KG1 (cell line): ENCODE data around the gene CTNNBL1.
"Not testable (repeated sequence)": the region's sequence is repeated elsewhere in the genome, so short reads cannot be mapped to it uniquely, and the experiment has no call there.

Experiments
- DNase-seq: peaks from one replicate; lab custom pipeline; 2025; lab: John Stamatoyannopoulos, UW

CTNNBL1 gene

DNA sequence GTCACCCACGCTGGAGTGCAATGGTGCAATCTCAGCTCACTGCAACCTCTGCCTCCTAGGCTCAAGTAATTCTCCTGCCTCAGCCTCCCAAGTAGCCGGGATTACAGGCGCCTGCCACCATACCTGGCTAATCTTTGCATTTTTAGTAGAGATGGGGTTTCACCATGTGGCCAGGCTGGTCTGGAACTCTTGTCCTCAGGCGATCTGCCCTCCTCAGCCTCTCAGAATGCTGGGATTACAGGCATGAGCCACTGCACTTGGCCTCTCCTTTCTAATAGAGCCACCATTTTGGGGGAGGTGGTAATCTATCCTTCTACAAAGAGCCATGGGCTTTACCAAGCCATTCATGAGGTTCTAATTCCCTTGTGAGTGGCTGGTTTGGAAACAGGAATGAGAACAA, 14.1 kb upstream of the CTNNBL1 start:
- not testable (repeated sequence) for DNase-seq

DNA sequence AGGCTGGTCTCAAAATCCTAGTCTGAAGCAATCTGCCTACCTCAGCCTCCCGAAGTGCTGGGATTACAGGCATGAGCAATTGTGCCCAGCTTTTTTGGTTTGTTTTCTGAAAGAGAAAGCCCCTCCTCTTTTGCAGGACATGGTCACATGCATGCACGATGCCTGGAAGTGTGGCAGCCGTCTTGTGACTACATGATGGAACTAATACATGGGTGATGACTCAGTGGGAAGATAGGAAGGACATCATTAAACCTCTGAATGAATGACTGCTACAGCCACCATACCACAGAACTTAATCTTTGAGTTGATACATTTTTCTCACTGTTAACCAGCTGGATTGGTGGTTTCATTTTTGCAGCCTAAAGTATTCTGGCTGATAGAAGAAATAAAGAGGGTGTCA, 13.4 kb upstream of the CTNNBL1 start:
- DNase-seq = no peak

DNA sequence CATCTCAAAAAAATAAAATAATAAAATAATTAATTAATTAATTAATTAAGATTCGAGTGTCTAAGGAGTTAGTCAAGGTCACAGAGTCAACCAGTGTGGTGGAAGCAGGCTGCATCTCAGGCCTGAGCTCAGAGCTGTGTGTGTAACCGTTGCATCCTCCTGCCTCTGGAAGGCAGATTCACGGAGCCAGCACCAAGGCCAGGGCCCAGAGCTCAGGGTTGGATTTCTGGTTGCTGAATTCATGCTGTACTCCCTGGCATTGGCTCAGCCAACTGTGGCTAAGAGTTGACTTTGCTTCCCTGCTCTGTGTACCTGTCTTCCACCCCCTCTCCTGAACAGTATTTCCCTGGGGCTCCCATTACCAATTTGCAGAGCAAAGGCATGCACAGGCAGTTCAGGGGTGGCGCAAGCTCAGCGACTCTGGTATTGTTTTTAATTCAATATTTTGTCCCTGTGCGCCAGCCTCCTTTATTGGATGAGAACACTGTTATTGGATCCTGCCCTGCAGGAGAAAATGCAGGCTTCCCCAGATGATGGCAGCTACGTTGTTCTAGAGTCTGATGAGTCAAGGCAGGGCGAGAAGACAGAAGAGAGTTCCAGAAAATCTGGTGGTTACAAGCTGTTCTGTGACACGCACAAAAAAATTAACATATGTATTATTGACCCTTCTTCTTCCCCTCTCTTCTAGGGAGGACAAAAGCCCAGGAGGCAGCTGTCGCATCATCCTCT, 12.3 kb upstream of the CTNNBL1 start:
- DNase-seq = no peak

- not testable (repeated sequence) for DNase-seq
These were observed 10.7 kb upstream of the CTNNBL1 start for GRCh38 chr20:37683146-37683545.

- no peak for DNase-seq
These were observed 6.9 kb upstream of the CTNNBL1 start for GRCh38 chr20:37686762-37687477.

DNA sequence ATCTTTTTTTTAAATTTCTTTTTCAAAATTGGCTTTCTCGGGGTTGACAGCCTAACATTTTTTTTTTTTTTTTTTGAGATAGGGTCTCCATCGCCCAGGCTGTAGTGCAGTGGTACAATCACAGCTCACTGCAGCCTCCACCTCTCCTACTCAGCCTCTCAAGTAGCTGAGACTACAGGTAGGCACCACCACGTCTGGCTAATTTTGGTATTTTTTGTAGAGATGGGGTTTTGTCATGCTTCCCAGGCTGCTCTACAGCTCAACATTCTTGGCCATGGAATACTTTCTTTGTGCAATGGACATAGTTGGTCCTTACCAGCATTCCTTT, 6.4 kb upstream of the CTNNBL1 start:
- no peak for DNase-seq

DNA sequence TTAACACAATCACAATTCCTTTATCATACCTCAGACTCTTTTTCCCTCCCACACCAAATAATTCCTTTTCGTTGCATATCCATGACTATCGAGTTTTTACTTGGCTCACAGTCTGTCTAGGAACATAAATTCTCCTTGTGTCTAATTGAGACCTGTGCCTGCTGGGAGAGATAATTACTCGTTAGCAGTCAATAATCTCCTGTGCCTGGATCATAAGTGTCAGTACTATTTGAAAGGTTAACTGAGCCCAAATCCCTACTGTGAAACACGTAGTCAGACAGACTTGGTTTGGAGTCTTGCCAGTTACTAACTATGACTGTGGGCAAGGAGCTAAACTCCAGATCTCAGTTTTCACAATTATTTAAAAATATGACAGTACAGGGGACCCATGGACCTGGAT, 5.7 kb upstream of the CTNNBL1 start:
- DNase-seq = no peak

DNA sequence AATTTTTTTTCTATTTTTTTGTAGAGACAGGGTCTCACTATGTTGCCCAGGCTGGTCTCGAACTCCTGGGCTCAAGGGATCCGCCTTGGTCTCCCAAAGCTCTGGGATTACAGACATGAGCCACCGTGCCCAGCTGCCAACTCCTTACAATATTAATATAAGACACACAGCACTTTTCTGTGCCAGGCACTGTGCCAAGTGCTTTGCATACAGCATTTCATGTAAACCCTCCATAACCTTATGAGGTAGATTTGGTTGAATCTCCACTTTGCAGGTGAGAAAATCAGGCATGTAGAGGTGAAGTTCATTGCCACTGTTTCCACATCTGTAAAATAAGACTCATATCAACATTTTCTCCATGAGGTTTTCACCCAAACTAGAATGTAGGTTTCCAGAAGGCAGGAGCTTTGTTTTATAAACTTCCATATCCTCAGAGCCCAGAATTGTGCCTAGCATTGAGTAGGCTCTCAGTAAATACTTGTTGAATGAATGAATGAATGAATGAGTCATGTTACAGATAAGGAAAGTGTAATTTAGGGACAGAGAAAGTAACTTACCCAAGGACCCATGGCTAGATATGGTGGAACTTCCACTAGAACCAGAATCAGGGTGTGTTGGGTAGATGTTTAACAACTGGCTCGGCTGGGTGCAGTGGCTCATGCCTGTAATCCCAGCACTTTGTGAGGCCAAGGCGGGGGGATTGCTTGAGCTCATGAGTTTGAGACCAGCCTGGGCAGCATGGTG, 3.0 kb upstream of the CTNNBL1 start:
- no peak for DNase-seq

DNA sequence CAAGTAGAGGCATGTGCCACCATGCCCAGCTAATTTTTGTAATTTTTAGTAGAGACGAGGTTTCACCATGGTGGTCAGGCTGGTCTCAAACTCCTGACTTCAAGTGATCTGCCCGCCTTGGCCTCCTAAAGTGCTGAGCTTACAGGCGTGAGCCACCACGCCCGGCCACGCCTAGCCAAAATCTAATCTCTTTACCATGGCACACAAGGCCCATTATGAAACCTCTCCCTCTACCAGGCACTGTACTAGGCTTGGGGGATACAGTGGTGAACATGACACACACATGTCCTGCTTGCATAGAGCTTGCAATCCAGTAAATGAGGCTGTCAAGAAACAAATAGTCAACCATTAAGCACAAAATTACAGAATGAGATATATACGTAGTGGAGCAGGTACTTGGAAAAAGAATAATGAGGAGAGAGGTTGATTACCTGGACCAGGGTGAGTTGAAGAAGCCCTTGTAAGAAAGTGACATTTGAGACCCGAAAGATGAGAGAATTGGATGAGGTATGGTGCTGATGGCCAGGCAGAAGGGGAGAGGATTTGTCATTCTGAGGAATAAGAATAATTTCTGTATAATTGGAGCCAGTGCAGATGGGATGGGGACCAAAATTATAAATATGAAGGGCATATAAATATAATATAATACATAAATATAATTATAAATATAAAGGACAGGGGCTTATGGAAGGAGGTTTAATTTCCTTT, 1.2 kb upstream of the CTNNBL1 start:
- no peak for DNase-seq

DNA sequence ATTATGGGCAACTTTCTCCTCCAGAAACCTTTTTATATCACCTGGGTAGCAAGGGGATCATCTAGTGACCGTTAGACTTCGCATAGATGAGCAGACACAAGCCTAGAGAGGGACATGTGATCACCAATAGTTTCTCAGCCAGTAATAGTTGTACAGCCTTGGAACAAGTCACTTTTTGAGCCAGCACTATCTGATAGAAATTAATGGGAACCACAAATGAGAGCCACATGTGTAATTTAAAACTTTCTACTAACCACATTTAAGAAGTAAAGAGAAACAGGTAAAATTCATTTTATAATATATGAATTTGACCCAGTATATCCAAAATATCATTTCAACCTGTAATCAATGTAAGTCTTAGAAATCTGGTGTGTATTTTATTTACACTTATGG, 592 bp upstream of the CTNNBL1 start:
- DNase-seq = no peak

- DNase-seq = no peak
These were observed 2.0 kb downstream of the CTNNBL1 start for GRCh38 chr20:37695684-37696342.

DNA sequence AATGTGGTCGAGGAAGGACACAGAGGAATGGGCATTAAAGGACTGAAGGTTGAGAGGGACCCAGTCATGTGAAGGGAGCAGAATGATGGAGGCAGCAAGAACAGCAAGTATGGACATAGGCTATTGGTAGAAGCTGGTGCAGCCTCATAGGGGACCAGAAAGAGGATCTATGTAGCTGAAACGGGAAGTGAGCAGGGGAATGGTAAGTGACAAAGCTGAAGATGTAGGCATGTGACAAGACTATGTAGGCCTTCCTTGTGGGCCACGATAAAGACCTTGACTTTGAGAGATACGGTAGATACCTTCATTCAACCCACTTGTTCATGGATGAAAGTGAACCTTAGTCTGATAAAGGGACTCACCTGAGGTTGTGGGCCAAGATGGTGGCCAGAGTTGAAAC, 3.5 kb downstream of the CTNNBL1 start:
- no peak for DNase-seq

GRCh38 chr20:37699202-37699601, 5.4 kb downstream of the CTNNBL1 start:
- no peak for DNase-seq

- DNase-seq = no peak
These were observed 6.5 kb downstream of the CTNNBL1 start for GRCh38 chr20:37700301-37700700.

GRCh38 chr20:37701676-37702075, 7.8 kb downstream of the CTNNBL1 start:
- DNase-seq = not testable (repeated sequence)

DNA sequence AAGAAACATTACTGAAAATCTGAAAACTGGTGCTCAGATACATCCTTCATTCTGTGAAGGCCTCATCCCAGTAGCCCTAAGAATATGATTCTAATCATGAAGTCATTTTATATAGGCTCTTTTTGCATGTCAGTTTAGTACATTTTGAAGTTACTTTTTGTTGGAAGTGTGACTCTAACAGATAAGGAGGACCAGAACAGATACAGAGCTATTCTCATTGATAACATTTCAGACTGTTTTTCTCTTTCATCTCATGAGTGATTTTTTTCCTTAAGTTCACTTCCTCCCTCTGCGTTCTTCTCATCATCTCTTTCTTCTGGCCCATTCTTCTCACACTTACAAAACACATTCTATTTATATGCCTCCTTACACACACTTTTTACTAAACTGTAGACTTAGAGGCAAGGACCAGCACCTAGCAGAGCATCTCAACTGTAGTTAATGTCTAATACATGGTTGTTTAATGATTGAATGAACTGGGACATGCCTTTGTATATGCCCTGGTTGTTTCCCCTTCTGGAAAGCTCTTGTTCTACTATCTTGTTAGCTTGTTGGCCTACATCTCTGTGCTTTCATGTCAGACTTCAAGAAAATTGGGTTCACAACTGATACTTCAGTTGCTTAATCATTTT, 8.7 kb downstream of the CTNNBL1 start:
- no peak for DNase-seq

DNA sequence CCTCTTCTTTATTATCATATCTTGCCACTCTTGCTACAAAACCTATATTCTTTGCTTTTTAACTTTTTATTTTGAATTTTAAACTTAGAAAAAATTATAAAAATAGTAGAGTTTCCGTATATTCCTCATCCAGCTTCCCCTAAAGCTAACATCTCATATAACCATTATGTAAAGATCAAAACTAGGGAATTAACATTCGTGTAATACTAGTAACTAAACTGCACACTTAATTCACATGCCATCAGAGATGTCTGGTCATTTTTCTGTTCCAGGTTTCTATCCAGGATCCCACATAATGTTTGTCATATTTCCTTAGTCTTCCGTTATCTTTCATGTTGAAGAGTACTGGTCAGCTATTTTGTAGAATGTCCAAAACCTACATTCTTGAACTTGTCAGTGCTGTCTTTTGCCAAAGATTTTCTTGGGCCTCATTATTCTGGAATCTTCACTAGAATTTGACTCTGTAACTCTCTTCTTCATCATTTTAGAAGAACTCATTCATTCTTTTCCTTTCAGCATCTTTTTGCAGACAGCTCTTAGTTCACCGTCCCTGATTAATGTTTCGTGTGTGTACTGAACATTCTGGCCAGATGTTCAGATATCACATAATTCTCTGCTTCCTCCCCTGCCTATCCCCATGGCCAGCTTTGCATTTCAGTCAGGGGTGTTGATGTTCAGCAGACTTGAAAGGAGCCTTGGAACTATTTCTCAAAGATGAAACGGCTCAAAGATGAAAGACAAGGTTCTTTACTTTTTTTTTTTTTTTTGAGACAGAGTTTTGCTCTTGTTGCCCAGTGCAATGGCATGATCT, 9.4 kb downstream of the CTNNBL1 start:
- DNase-seq = no peak

DNA sequence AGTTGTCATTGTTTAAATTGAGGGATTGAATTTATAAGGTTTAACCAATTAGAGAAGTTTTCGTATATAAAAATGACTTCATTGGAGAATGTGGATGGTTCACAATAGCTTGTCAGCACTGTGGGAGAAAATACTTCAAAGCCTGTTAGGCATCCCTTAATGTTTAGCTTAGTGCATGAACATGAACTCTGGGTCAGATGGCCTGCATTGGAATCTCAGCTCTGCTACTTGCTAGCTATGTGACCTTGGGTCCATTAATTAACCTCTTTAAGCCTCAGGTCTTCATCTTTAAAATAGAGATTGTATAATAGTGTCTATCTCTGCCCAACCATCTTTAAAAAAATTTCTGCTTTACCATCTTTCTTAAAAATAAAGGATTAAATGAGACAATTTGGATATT, 11.1 kb downstream of the CTNNBL1 start:
- no peak for DNase-seq

DNA sequence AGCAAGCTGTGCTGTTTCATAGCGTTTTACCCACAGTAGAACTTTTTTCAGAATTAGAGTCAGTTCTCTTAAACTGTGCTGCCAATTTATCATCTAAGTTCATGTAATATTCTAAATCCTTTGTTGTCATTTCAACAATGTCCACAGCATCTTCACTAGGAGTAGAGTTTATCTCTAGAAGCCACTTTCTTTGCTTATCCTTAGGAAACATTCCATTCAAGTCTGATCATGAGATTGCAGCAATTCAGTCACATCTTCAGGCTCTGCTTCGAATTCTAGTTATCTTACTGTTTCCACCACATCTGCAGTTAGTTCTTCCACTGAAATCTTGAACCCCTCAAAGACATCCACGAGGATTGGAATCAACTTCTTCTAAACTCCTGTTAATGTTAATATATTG, 12.5 kb downstream of the CTNNBL1 start:
- no peak for DNase-seq

- DNase-seq = no peak
These were observed 17.2 kb downstream of the CTNNBL1 start for GRCh38 chr20:37711001-37711400.
